GM06990 (cell line): ENCODE data around the gene FSIP2.

ENCODE experiments used
- DNase-seq: peaks from one replicate; pipeline ENCODE4 v3.0.0-alpha.2; 2011; ENCODE audit not compliant: insufficient read length; ENCODE audit errors: extremely low read depth
- H3K27me3 ChIP-seq: replicated peaks from 2 replicates; pipeline ENCODE4 v1.6.0; 2011; ENCODE audit warnings: low read length; ENCODE audit not compliant: control insufficient read depth, insufficient read depth
- H3K36me3 ChIP-seq: 2 replicates; pipeline ENCODE4 v1.5.1; 2011; ENCODE audit warnings: low read length; ENCODE audit not compliant: control insufficient read depth, insufficient read depth
- H3K4me3 ChIP-seq: replicated peaks from 2 replicates; pipeline ENCODE4 v1.5.1; 2011; ENCODE audit warnings: low read depth, mild to moderate bottlenecking, control low read depth, low read length
- CTCF ChIP-seq: IDR thresholded peaks from 2 replicates; pipeline ENCODE4 v1.5.1; 2011; ENCODE audit warnings: low read length, control low read depth, mild to moderate bottlenecking, inconsistent platforms; ENCODE audit not compliant: insufficient read depth, poor library complexity, severe bottlenecking

The FSIP2 gene

GRCh38 chr2:185738679-185739472 lies at the start of gene FSIP2:
Gene FSIP2 (plus strand): TSS chr2:185738804. CDS start chr2:185738895, 91 bp downstream.
- TF ChIP-seq CTCF, result peak; percentile 87
- no peak within 1 kb of the TSS; the same call in 1 of the 2 replicates for H3K4me3 ChIP-seq
- peak; percentile 83 for DNase-seq
- no peaks in the 10 kb centered on the region for H3K27me3 ChIP-seq
- no peaks in the 10 kb centered on the region for H3K36me3 ChIP-seq

- H3K27me3 ChIP-seq, result no peaks in the 10 kb centered on the region
- no peak for TF ChIP-seq CTCF
- DNase-seq, result no peak
- no peak overlapping the region for H3K4me3 ChIP-seq
- no peaks in the 10 kb centered on the region for H3K36me3 ChIP-seq
Measured at GRCh38 chr2:185689906-185690539, 48.6 kb upstream of the FSIP2 start.

- no peak for DNase-seq
- Histone ChIP-seq H3K36me3 (no peaks in the 10 kb centered on the region), H3K27me3 (no peaks in the 10 kb centered on the region), H3K4me3 (no peak overlapping the region)
- no peak for TF ChIP-seq CTCF
Measured at GRCh38 chr2:185695711-185696235, 42.8 kb upstream of the FSIP2 start.

- no peak for DNase-seq
- Histone ChIP-seq H3K4me3 (no peak overlapping the region), H3K27me3 (no peaks in the 10 kb centered on the region), H3K36me3 (no peaks in the 10 kb centered on the region)
- TF ChIP-seq CTCF, result no peak
Measured at GRCh38 chr2:185700883-185701282, 37.7 kb upstream of the FSIP2 start.

GRCh38 chr2:185734658-185735057 lies 3.9 kb upstream of the FSIP2 start:
- TF ChIP-seq CTCF, result no peak
- DNase-seq, result no peak
- H3K4me3 ChIP-seq, result no peak overlapping the region

More at GRCh38 chr2:185734658-185735057, 3.9 kb upstream of the FSIP2 start:
- Histone ChIP-seq H3K27me3 (no peaks in the 10 kb centered on the region), H3K36me3 (no peaks in the 10 kb centered on the region)
